Measurements from ENCODE around the gene ARL6IP6. TPM values are rescaled to one million over a fixed set of nuclear protein-coding genes. Genes with fewer than 3 reads are reported as not detected.

Gene ARL6IP6
- total and polyA plus RNA-seq, 2 experiments from 2014 or later = 49.1 to 65.4 TPM

DNA sequence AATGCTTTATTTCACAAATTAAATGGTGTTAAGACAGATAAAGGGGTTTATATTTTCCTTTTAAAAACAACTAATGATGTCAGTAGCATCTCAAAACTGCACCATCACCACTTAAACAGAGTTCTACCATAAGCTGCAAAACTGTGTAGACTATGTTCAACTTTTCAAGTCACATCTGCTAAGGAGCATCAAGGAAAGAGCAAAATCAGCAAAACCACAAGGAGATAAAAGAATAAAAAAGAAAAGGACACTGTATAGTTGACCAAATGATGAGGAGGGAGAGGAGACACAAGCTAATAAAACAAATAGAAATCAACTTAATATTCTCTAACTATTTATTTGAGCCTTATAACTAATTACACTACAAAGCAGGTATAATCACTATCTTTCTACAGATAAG is 35.0 kb upstream of the ARL6IP6 start (continued):
- TF ChIP-seq, protein P1, sequence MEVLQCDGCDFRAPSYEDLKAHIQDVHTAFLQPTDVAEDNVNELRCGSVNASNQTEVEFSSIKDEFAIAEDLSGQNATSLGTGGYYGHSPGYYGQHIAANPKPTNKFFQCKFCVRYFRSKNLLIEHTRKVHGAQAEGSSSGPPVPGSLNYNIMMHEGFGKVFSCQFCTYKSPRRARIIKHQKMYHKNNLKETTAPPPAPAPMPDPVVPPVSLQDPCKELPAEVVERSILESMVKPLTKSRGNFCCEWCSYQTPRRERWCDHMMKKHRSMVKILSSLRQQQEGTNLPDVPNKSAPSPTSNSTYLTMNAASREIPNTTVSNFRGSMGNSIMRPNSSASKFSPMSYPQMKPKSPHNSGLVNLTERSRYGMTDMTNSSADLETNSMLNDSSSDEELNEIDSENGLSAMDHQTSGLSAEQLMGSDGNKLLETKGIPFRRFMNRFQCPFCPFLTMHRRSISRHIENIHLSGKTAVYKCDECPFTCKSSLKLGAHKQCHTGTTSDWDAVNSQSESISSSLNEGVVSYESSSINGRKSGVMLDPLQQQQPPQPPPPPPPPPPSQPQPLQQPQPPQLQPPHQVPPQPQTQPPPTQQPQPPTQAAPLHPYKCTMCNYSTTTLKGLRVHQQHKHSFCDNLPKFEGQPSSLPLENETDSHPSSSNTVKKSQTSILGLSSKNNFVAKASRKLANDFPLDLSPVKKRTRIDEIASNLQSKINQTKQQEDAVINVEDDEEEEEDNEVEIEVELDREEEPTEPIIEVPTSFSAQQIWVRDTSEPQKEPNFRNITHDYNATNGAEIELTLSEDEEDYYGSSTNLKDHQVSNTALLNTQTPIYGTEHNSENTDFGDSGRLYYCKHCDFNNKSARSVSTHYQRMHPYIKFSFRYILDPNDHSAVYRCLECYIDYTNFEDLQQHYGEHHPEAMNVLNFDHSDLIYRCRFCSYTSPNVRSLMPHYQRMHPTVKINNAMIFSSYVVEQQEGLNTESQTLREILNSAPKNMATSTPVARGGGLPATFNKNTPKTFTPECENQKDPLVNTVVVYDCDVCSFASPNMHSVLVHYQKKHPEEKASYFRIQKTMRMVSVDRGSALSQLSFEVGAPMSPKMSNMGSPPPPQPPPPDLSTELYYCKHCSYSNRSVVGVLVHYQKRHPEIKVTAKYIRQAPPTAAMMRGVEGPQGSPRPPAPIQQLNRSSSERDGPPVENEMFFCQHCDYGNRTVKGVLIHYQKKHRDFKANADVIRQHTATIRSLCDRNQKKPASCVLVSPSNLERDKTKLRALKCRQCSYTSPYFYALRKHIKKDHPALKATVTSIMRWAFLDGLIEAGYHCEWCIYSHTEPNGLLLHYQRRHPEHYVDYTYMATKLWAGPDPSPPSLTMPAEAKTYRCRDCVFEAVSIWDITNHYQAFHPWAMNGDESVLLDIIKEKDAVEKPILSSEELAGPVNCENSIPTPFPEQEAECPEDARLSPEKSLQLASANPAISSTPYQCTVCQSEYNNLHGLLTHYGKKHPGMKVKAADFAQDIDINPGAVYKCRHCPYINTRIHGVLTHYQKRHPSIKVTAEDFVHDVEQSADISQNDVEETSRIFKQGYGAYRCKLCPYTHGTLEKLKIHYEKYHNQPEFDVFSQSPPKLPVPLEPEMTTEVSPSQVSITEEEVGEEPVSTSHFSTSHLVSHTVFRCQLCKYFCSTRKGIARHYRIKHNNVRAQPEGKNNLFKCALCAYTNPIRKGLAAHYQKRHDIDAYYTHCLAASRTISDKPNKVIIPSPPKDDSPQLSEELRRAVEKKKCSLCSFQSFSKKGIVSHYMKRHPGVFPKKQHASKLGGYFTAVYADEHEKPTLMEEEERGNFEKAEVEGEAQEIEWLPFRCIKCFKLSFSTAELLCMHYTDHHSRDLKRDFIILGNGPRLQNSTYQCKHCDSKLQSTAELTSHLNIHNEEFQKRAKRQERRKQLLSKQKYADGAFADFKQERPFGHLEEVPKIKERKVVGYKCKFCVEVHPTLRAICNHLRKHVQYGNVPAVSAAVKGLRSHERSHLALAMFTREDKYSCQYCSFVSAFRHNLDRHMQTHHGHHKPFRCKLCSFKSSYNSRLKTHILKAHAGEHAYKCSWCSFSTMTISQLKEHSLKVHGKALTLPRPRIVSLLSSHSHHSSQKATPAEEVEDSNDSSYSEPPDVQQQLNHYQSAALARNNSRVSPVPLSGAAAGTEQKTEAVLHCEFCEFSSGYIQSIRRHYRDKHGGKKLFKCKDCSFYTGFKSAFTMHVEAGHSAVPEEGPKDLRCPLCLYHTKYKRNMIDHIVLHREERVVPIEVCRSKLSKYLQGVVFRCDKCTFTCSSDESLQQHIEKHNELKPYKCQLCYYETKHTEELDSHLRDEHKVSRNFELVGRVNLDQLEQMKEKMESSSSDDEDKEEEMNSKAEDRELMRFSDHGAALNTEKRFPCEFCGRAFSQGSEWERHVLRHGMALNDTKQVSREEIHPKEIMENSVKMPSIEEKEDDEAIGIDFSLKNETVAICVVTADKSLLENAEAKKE (CRISPR knock-in tag; IDR thresholded peaks at IDR 0.05) = no peak
- no peak for TF ChIP-seq JUNB (IDR thresholded peaks at IDR 0.05; ENCODE audit: unreplicated experiment)
- TF ChIP-seq, protein P2, sequence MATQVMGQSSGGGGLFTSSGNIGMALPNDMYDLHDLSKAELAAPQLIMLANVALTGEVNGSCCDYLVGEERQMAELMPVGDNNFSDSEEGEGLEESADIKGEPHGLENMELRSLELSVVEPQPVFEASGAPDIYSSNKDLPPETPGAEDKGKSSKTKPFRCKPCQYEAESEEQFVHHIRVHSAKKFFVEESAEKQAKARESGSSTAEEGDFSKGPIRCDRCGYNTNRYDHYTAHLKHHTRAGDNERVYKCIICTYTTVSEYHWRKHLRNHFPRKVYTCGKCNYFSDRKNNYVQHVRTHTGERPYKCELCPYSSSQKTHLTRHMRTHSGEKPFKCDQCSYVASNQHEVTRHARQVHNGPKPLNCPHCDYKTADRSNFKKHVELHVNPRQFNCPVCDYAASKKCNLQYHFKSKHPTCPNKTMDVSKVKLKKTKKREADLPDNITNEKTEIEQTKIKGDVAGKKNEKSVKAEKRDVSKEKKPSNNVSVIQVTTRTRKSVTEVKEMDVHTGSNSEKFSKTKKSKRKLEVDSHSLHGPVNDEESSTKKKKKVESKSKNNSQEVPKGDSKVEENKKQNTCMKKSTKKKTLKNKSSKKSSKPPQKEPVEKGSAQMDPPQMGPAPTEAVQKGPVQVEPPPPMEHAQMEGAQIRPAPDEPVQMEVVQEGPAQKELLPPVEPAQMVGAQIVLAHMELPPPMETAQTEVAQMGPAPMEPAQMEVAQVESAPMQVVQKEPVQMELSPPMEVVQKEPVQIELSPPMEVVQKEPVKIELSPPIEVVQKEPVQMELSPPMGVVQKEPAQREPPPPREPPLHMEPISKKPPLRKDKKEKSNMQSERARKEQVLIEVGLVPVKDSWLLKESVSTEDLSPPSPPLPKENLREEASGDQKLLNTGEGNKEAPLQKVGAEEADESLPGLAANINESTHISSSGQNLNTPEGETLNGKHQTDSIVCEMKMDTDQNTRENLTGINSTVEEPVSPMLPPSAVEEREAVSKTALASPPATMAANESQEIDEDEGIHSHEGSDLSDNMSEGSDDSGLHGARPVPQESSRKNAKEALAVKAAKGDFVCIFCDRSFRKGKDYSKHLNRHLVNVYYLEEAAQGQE (IDR thresholded peaks at IDR 0.05; ENCODE audit: unreplicated experiment) = no peak

DNA sequence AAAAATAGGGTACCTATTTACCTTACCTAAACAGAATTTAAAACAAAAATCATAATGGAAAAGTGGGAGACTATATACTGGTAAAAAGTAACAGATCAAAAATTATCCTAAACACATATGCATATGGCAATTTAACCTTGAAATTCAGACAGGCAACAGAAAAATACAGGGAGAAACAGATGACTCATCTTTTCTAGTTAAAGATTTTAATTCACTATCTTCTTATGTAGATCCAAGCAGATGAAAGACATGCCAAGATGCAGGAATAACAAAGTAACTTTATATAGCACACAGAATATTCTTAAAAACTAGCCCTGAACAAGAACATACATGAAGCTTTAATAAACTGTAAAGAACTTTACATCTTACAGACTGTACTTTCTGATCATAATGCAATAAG is 32.1 kb upstream of the ARL6IP6 start:
- H3K4me3 ChIP-seq = no peak overlapping the region
- peaks cover 82% of the 10 kb centered on the region for H3K79me2 ChIP-seq (replicated peaks; ENCODE audit: insufficient read depth)
- peaks cover 15% of the 10 kb centered on the region; the same call in 1 of the 2 replicates for H3K36me3 ChIP-seq (ENCODE audit: insufficient read depth)
- peaks cover 9% of the 10 kb centered on the region; the same call in 1 of the 2 replicates for H4K20me1 ChIP-seq (replicated peaks; ENCODE audit: insufficient read depth)
- H3K4me2 ChIP-seq = no peak overlapping the region
- DNase-seq (ENCODE audit: low spot score) = no peak
- H2AFZ ChIP-seq = no peak overlapping the region
- no peak overlapping the region for H3K27ac Mint-ChIP-seq
- peaks cover 4% of the 10 kb centered on the region; the same call in 1 of the 3 replicates for H3K9me3 Mint-ChIP-seq
- no peak for ATAC-seq
- no peak overlapping the region for H3K4me3 Mint-ChIP-seq
- H3F3A ChIP-seq (replicated peaks; ENCODE audit: low read depth) = no peaks in the 10 kb centered on the region
- no peaks in the 10 kb centered on the region for H3K27me3 ChIP-seq (ENCODE audit: insufficient read depth)
- no peaks in the 10 kb centered on the region for H3K4me1 ChIP-seq (ENCODE audit: insufficient read depth)
- H3K27me3 Mint-ChIP-seq (ENCODE audit: insufficient read depth, low read depth, poor library complexity) = no peaks in the 10 kb centered on the region
- no peak overlapping the region for H3K27ac ChIP-seq (ENCODE audit: low read depth)
- no peaks in the 10 kb centered on the region for H3K9me2 ChIP-seq (ENCODE audit: insufficient read depth)
- no peaks in the 10 kb centered on the region for H3K4me1 Mint-ChIP-seq
- H3K36me3 Mint-ChIP-seq (ENCODE audit: low read depth) = peaks cover 72% of the 10 kb centered on the region
- TF ChIP-seq, protein P2 (IDR thresholded peaks at IDR 0.05; ENCODE audit: unreplicated experiment) = no peak
- no peak for TF ChIP-seq NANOG (IDR thresholded peaks at IDR 0.05; ENCODE audit: borderline replicate concordance)
- TF ChIP-seq, protein P3, sequence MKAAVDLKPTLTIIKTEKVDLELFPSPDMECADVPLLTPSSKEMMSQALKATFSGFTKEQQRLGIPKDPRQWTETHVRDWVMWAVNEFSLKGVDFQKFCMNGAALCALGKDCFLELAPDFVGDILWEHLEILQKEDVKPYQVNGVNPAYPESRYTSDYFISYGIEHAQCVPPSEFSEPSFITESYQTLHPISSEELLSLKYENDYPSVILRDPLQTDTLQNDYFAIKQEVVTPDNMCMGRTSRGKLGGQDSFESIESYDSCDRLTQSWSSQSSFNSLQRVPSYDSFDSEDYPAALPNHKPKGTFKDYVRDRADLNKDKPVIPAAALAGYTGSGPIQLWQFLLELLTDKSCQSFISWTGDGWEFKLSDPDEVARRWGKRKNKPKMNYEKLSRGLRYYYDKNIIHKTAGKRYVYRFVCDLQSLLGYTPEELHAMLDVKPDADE (IDR thresholded peaks at IDR 0.05) = no peak
- TF ChIP-seq EZH2 (IDR thresholded peaks at IDR 0.05; ENCODE audit: low read depth, unreplicated experiment) = no peak
- TF ChIP-seq EZH2phosphoT487 (IDR thresholded peaks at IDR 0.05; ENCODE audit: unreplicated experiment) = no peak
